IPS-11a (cell line): ENCODE results near the gene LSM5.
"Not testable (repeated sequence)": the region's sequence is repeated elsewhere in the genome, so short reads cannot be mapped to it uniquely, and the experiment has no call there.

ENCODE experiments used
- H3K4me3 ChIP-seq: one replicate; pipeline ENCODE4 v1.5.1; 2013; ENCODE audit warnings: low read depth, low read length, control low read depth

LSM5 gene

GRCh38 chr7:32506266-32507054, 16.3 kb upstream of the LSM5 start:
- H3K4me3 ChIP-seq = no peak overlapping the region

- no peak overlapping the region for H3K4me3 ChIP-seq
These were observed 12.5 kb upstream of the LSM5 start for GRCh38 chr7:32502728-32503127.

GRCh38 chr7:32501522-32501921, 11.3 kb upstream of the LSM5 start:
- no peak overlapping the region for H3K4me3 ChIP-seq

GRCh38 chr7:32500922-32501341, 10.8 kb upstream of the LSM5 start:
- no peak overlapping the region for H3K4me3 ChIP-seq

GRCh38 chr7:32500216-32500615, 10.0 kb upstream of the LSM5 start:
- H3K4me3 ChIP-seq = not testable (repeated sequence)

- not testable (repeated sequence) for H3K4me3 ChIP-seq
These were observed 9.6 kb upstream of the LSM5 start for GRCh38 chr7:32499755-32500154.

- peak overlapping the region; percentile 86 for H3K4me3 ChIP-seq
These were observed 6.1 kb upstream of the LSM5 start for GRCh38 chr7:32496052-32496813.

- H3K4me3 ChIP-seq = peak within 1 kb of the TSS; percentile 86
These were observed 5.3 kb upstream of the LSM5 start, which contains the start of gene AVL9 for GRCh38 chr7:32495298-32496051. AVL9 (plus strand) TSS chr7:32495489; CDS start chr7:32495710, 221 bp downstream.

GRCh38 chr7:32494946-32495297, 4.7 kb upstream of the LSM5 start:
- H3K4me3 ChIP-seq = peak overlapping the region; percentile 38

- H3K4me3 ChIP-seq = peak overlapping the region; percentile 98
These were observed 423 bp downstream of the LSM5 start for GRCh38 chr7:32489788-32490126.

GRCh38 chr7:32481921-32482320, 8.3 kb downstream of the LSM5 start:
- no peak overlapping the region for H3K4me3 ChIP-seq

- H3K4me3 ChIP-seq = no peak overlapping the region
These were observed 9.0 kb downstream of the LSM5 start for GRCh38 chr7:32481176-32481575.

- no peak overlapping the region for H3K4me3 ChIP-seq
These were observed 10.5 kb downstream of the LSM5 start for GRCh38 chr7:32479574-32480200.

GRCh38 chr7:32477649-32477980, 12.6 kb downstream of the LSM5 start:
- H3K4me3 ChIP-seq = no peak overlapping the region

GRCh38 chr7:32476816-32477648, 13.1 kb downstream of the LSM5 start:
- H3K4me3 ChIP-seq = no peak overlapping the region

- no peak overlapping the region for H3K4me3 ChIP-seq
These were observed 16.2 kb downstream of the LSM5 start for GRCh38 chr7:32474008-32474407.

GRCh38 chr7:32472015-32472414, 18.2 kb downstream of the LSM5 start:
- no peak overlapping the region for H3K4me3 ChIP-seq

GRCh38 chr7:32470871-32471270, 19.3 kb downstream of the LSM5 start:
- H3K4me3 ChIP-seq = no peak overlapping the region

GRCh38 chr7:32470004-32470403, 20.2 kb downstream of the LSM5 start:
- not testable (repeated sequence) for H3K4me3 ChIP-seq

- H3K4me3 ChIP-seq = not testable (repeated sequence)
These were observed 25.4 kb downstream of the LSM5 start for GRCh38 chr7:32464641-32465416.
